Activated CD4-positive, alpha-beta T cell treated with anti-CD3 and anti-CD28 coated beads, Interleukin-2, amount 10 ng/mL, durations not matched to agents 7 days and 5 days (primary cell): ENCODE results near the gene ADH4. TPM values are rescaled to one million over a fixed set of nuclear protein-coding genes. Genes with fewer than 3 reads are reported as not detected.

ENCODE experiments used
- CTCF ChIA-PET: fragments of 350-600 bp; sonication (Branson Sonifier 250); formaldehyde crosslinking; loops from one replicate; lab custom pipeline; 2021; ENCODE audit warnings: antibody characterized with exemption; lab: Charles Lee
- POLR2A ChIA-PET: fragments of 350-600 bp; sonication (Branson Sonifier 250); formaldehyde crosslinking; loops from one replicate; lab custom pipeline; 2021; ENCODE audit warnings: antibody characterized with exemption; lab: Charles Lee
- DNase-seq: peaks from one replicate; pipeline ENCODE4 v3.0.0-alpha.2; 2020
- H3K27ac Mint-ChIP-seq: one replicate; pipeline ENCODE4 v1.8.0; 2021; ENCODE audit warnings: mild to moderate bottlenecking, moderate library complexity, mixed read lengths
- H3K27me3 Mint-ChIP-seq: one replicate; pipeline ENCODE4 v1.8.0; 2021; ENCODE audit warnings: mixed read lengths
- H3K36me3 Mint-ChIP-seq: one replicate; pipeline ENCODE4 v1.8.0; 2021; ENCODE audit warnings: low read depth, mixed read lengths
- H3K4me1 Mint-ChIP-seq: one replicate; pipeline ENCODE4 v1.8.0; 2021; ENCODE audit warnings: mixed read lengths
- H3K4me3 Mint-ChIP-seq: one replicate; pipeline ENCODE4 v1.8.0; 2021; ENCODE audit warnings: mild to moderate bottlenecking, moderate library complexity, mixed read lengths
- H3K9me3 Mint-ChIP-seq: one replicate; pipeline ENCODE4 v1.8.0; 2021; ENCODE audit warnings: mixed read lengths
- total RNA-seq, 2 experiments: library from RNA; stranded (reverse); gene quantifications; one replicate each; pipeline ENCODE4 v1.2.3, GENCODE V29; 2021

The ADH4 gene
- total RNA-seq, 2 experiments from 2014 or later: not detected

DNA sequence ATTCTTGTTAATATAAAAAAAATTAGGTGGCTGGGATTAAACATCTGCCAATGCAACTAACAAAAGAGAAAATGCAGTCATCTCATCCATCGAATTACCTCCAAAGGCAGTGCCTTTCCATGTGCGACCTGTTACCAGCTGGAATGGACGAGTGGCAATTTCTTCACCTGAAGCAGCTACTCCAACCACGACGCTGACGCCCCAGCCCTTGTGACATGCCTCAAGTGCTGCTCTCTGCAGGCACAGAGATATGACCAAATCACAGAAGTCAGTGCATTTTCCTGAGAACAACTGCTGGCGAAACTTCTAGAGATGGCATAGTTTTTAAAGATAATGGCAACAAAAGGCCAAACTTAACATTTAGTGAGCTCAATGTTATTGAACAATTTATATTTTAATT is 69.3 kb downstream of the ADH4 start:
- Mint-ChIP-seq H3K36me3 (peaks cover 58% of the 10 kb centered on the region), H3K27me3 (no peaks in the 10 kb centered on the region), H3K27ac (no peak overlapping the region), H3K9me3 (no peaks in the 10 kb centered on the region), H3K4me3 (no peak overlapping the region), H3K4me1 (peaks cover 6% of the 10 kb centered on the region)
- DNase-seq: no peak
- ChIA-PET POLR2A (no interaction called here), CTCF (interaction anchor here (0.7 kb wide), 1 partner anchor 80 kb away, joined by 3 read pairs; the partner anchor contains the start of gene METAP1)

Other genes starting within 250 kb of the ADH4 start
- 100 to 1,000 TPM in 1 of 2 experiments, 10 to 100 TPM in 1; 83.7 to 101 TPM for gene EIF4E, start 215.2 kb downstream of the ADH4 start, total RNA-seq
- gene METAP1, start 148.6 kb downstream of the ADH4 start, total RNA-seq: 10 to 100 TPM; 49.2 to 59.7 TPM
- gene ADH5, start 55.5 kb downstream of the ADH4 start, total RNA-seq: 100 to 1,000 TPM; 105 to 120 TPM
- gene ADH6, start 74.9 kb upstream of the ADH4 start, total RNA-seq: not detected
- not detected for gene ADH1A, start 146.7 kb upstream of the ADH4 start, total RNA-seq
- not detected for gene ADH1B, start 177.1 kb upstream of the ADH4 start, total RNA-seq
- not detected for gene ADH1C, start 208.4 kb upstream of the ADH4 start, total RNA-seq